Activated CD4-positive, alpha-beta T cell treated with anti-CD3 and anti-CD28 coated beads, Interleukin-2, amount 10 ng/mL, durations not matched to agents 24 days and 14 days (primary cell): ENCODE results near the gene DCHS2. TPM values are rescaled to one million over a fixed set of nuclear protein-coding genes. Genes with fewer than 3 reads are reported as not detected.

Experiments used
- DNase-seq: peaks from one replicate; pipeline ENCODE4 v3.0.0; 2022
- H3K27ac Mint-ChIP-seq: one replicate; pipeline ENCODE4 v1.8.0; 2022; ENCODE audit warnings: mild to moderate bottlenecking, mixed read lengths
- H3K27me3 Mint-ChIP-seq: one replicate; pipeline ENCODE4 v1.8.0; 2022; ENCODE audit warnings: mixed read lengths
- H3K36me3 Mint-ChIP-seq: one replicate; pipeline ENCODE4 v1.8.0; 2022; ENCODE audit warnings: low read depth, mild to moderate bottlenecking, mixed read lengths
- H3K4me1 Mint-ChIP-seq: one replicate; pipeline ENCODE4 v1.8.0; 2021; ENCODE audit warnings: mixed read lengths
- H3K4me3 Mint-ChIP-seq: one replicate; pipeline ENCODE4 v1.8.0; 2022; ENCODE audit warnings: mild to moderate bottlenecking, moderate library complexity, mixed read lengths
- H3K9me3 Mint-ChIP-seq: one replicate; pipeline ENCODE4 v1.8.0; 2021; ENCODE audit warnings: mixed read lengths
- intact Hi-C: fragments of 100-400 bp; cut with micrococcal nuclease; formaldehyde crosslinking; loops from one replicate; pipeline ENCODE4 v1.15.1; 2023
- total RNA-seq: library from RNA; stranded (reverse); gene quantifications from 2 replicates; pipeline ENCODE4 v1.2.3, GENCODE V29; 2022

The DCHS2 gene
- total RNA-seq, 1 donor from 2014 or later: not detected

GRCh38 chr4:154328030-154328429 is 163.6 kb downstream of the DCHS2 start:
- Mint-ChIP-seq H3K9me3 (no peaks in the 10 kb centered on the region), H3K27me3 (peaks cover 25% of the 10 kb centered on the region), H3K4me3 (no peak overlapping the region), H3K27ac (no peak overlapping the region), H3K4me1 (peaks cover 9% of the 10 kb centered on the region), H3K36me3 (no peaks in the 10 kb centered on the region)
- intact Hi-C loops: loop anchor here (5.0 kb wide), 1 partner anchor 174 kb away; no protein-coding TSS in a partner anchor
- DNase-seq: no peak

GRCh38 chr4:154320521-154320920 is 171.1 kb downstream of the DCHS2 start:
- Mint-ChIP-seq H3K4me3 (no peak overlapping the region), H3K27me3 (peaks cover 6% of the 10 kb centered on the region), H3K36me3 (no peaks in the 10 kb centered on the region), H3K4me1 (no peaks in the 10 kb centered on the region), H3K9me3 (peaks cover 4% of the 10 kb centered on the region), H3K27ac (no peak overlapping the region)
- DNase-seq: no peak
- intact Hi-C loops: no loop called here

GRCh38 chr4:154319736-154320135 is 171.9 kb downstream of the DCHS2 start:
- Mint-ChIP-seq H3K4me1 (no peaks in the 10 kb centered on the region), H3K36me3 (no peaks in the 10 kb centered on the region), H3K27me3 (peaks cover 6% of the 10 kb centered on the region), H3K4me3 (no peak overlapping the region), H3K27ac (no peak overlapping the region), H3K9me3 (peaks cover 4% of the 10 kb centered on the region)
- intact Hi-C loops: no loop called here
- no peak for DNase-seq

GRCh38 chr4:154317201-154317999 is 174.2 kb downstream of the DCHS2 start:
- Mint-ChIP-seq H3K4me3 (no peak overlapping the region), H3K9me3 (peaks cover 4% of the 10 kb centered on the region), H3K27ac (no peak overlapping the region), H3K4me1 (no peaks in the 10 kb centered on the region), H3K27me3 (peaks cover 4% of the 10 kb centered on the region), H3K36me3 (no peaks in the 10 kb centered on the region)
- no peak for DNase-seq
- intact Hi-C loops: no loop called here

GRCh38 chr4:154315741-154316140 is 175.9 kb downstream of the DCHS2 start:
- no peak for DNase-seq
- intact Hi-C loops: no loop called here
- H3K9me3 Mint-ChIP-seq: peaks cover 4% of the 10 kb centered on the region
- no peaks in the 10 kb centered on the region for H3K4me1 Mint-ChIP-seq
- H3K27ac Mint-ChIP-seq: no peak overlapping the region
- peaks cover 1% of the 10 kb centered on the region for H3K27me3 Mint-ChIP-seq
- no peaks in the 10 kb centered on the region for H3K36me3 Mint-ChIP-seq
- H3K4me3 Mint-ChIP-seq: no peak overlapping the region

- no peak for DNase-seq
- Mint-ChIP-seq H3K4me1 (no peaks in the 10 kb centered on the region), H3K27ac (no peak overlapping the region), H3K36me3 (no peaks in the 10 kb centered on the region), H3K9me3 (peaks cover 4% of the 10 kb centered on the region), H3K4me3 (no peak overlapping the region), H3K27me3 (peaks cover 1% of the 10 kb centered on the region)
- intact Hi-C loops: no loop called here
Observed at GRCh38 chr4:154314248-154314647, 177.4 kb downstream of the DCHS2 start.

- Mint-ChIP-seq H3K4me3 (no peak overlapping the region), H3K27ac (no peak overlapping the region), H3K9me3 (no peaks in the 10 kb centered on the region), H3K27me3 (peaks cover 1% of the 10 kb centered on the region), H3K4me1 (no peaks in the 10 kb centered on the region), H3K36me3 (no peaks in the 10 kb centered on the region)
- intact Hi-C loops: no loop called here
- DNase-seq: no peak
Observed at GRCh38 chr4:154313004-154313585, 178.5 kb downstream of the DCHS2 start.

- intact Hi-C loops: no loop called here
Observed at GRCh38 chr4:154312246-154312645, 179.4 kb downstream of the DCHS2 start.

GRCh38 chr4:154310578-154310977 is 181.0 kb downstream of the DCHS2 start:
- no peaks in the 10 kb centered on the region for H3K36me3 Mint-ChIP-seq
- no peak overlapping the region for H3K4me3 Mint-ChIP-seq
- intact Hi-C loops: no loop called here
- no peaks in the 10 kb centered on the region for H3K9me3 Mint-ChIP-seq
- no peaks in the 10 kb centered on the region for H3K4me1 Mint-ChIP-seq
- no peak for DNase-seq
- no peak overlapping the region for H3K27ac Mint-ChIP-seq
- H3K27me3 Mint-ChIP-seq: peaks cover 4% of the 10 kb centered on the region

More at GRCh38 chr4:154312246-154312645, 179.4 kb downstream of the DCHS2 start:
- Mint-ChIP-seq H3K27me3 (peaks cover 5% of the 10 kb centered on the region), H3K36me3 (no peaks in the 10 kb centered on the region), H3K9me3 (no peaks in the 10 kb centered on the region), H3K27ac (no peak overlapping the region), H3K4me1 (no peaks in the 10 kb centered on the region), H3K4me3 (no peak overlapping the region)
- DNase-seq: no peak

- intact Hi-C loops: no loop called here
- Mint-ChIP-seq H3K4me1 (no peaks in the 10 kb centered on the region), H3K36me3 (no peaks in the 10 kb centered on the region), H3K27ac (no peak overlapping the region), H3K9me3 (no peaks in the 10 kb centered on the region), H3K4me3 (no peak overlapping the region), H3K27me3 (peaks cover 4% of the 10 kb centered on the region)
- DNase-seq: no peak
Observed at GRCh38 chr4:154308207-154308606, 183.4 kb downstream of the DCHS2 start.

GRCh38 chr4:154307451-154307850 is 184.1 kb downstream of the DCHS2 start:
- Mint-ChIP-seq H3K27me3 (peaks cover 4% of the 10 kb centered on the region), H3K9me3 (no peaks in the 10 kb centered on the region), H3K27ac (no peak overlapping the region), H3K4me1 (no peaks in the 10 kb centered on the region), H3K36me3 (no peaks in the 10 kb centered on the region), H3K4me3 (no peak overlapping the region)
- no peak for DNase-seq
- intact Hi-C loops: no loop called here

- Mint-ChIP-seq H3K4me3 (no peak overlapping the region), H3K27ac (no peak overlapping the region), H3K27me3 (peaks cover 4% of the 10 kb centered on the region), H3K36me3 (no peaks in the 10 kb centered on the region), H3K9me3 (no peaks in the 10 kb centered on the region), H3K4me1 (no peaks in the 10 kb centered on the region)
- intact Hi-C loops: no loop called here
- DNase-seq: no peak
Observed at GRCh38 chr4:154305616-154306015, 186.0 kb downstream of the DCHS2 start.

- H3K4me1 Mint-ChIP-seq: no peaks in the 10 kb centered on the region
- no peaks in the 10 kb centered on the region for H3K36me3 Mint-ChIP-seq
- no peak overlapping the region for H3K4me3 Mint-ChIP-seq
- H3K27ac Mint-ChIP-seq: no peak overlapping the region
- H3K27me3 Mint-ChIP-seq: peaks cover 4% of the 10 kb centered on the region
- DNase-seq: no peak
- intact Hi-C loops: no loop called here
- no peaks in the 10 kb centered on the region for H3K9me3 Mint-ChIP-seq
Observed at GRCh38 chr4:154304679-154305078, 186.9 kb downstream of the DCHS2 start.

- peaks cover 2% of the 10 kb centered on the region for H3K27me3 Mint-ChIP-seq
- H3K27ac Mint-ChIP-seq: no peak overlapping the region
- intact Hi-C loops: no loop called here
- H3K9me3 Mint-ChIP-seq: no peaks in the 10 kb centered on the region
- H3K36me3 Mint-ChIP-seq: no peaks in the 10 kb centered on the region
- H3K4me1 Mint-ChIP-seq: no peaks in the 10 kb centered on the region
- DNase-seq: no peak
- no peak overlapping the region for H3K4me3 Mint-ChIP-seq
Observed at GRCh38 chr4:154294652-154295350, 196.8 kb downstream of the DCHS2 start.
